ENCODE data around the gene RDH13.
A peak's percentile ranks its signal among the peaks of the same experiment; 100 is the strongest.
"Not testable (repeated sequence)": the region's sequence is repeated elsewhere in the genome, so short reads cannot be mapped to it uniquely, and the experiment has no call there.

The RDH13 gene

GRCh38 chr19:55042688-55043087, 20.3 kb downstream of the RDH13 start:
- no peak for DNase-seq

DNA sequence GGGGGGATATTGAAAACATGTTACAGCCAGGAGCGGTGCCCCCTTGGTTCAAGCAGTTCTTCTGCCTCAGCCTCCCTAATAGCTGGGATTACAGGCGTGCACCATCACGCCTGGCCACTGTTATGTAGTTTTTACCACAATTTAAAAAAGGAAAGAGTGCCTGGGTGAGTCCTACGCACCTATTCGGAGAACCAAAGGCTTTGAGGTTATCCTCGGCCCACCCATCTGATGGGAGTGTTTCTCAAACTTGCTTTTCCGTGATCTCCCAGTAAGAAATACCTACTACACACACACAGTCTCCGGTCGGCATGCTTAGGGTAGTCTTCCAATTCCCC, 20.6 kb downstream of the RDH13 start:
- DNase-seq, result no peak

DNA sequence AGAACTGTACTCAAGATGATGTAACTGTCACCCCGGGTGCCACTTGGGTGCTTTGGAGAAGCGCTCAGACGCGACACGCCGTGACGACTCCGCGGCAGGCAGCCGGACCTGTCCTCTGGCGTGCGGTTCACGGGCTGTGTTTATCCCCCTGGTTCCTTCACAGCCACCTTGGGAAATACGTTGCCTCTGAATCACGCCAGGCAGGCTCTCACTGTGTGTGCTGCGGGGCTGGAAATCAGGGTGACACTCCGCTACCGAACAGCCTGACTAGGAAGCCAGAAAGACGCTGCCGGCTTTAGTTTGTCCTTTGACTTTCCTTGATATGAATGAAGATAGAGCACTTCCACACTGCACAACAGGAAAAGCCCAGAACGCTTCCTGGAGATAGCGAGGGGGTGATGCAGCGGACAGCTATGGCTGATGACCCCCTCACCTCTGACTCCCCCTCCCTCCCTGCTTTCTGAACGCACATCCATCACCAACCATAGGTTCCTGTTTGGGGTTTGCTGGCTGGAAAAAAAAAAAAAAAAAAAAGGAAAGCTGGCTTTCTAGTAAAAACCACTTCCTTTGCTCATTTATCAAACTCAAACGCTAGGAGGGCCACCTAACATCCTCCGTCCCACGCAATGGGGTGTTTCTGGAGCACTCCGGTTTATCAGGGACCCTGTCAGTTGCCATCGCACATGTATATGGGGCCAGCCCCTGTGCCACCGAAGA, 21.2 kb downstream of the RDH13 start:
- peak; percentile 27 for DNase-seq

DNA sequence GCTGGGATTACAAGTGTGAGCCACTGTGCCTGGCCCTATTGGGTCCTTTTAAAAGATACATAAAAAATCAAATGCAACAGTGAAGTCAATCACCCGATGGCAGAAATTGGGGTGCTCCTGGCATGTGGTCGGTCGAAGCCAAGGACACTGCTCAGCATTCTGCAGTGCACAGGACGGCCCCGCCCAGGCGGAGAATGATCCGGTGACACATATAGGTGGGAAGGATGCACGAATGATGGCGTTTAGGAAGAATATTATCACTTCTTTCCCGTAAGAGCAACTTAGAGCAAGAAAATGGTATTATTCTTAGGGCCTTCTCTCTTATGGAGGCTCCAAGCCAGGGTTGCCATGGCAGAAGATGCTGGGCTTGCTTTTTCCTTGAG, 21.7 kb downstream of the RDH13 start:
- DNase-seq, result no peak

- not testable (repeated sequence) for DNase-seq
Measured at GRCh38 chr19:55040654-55041053, 22.3 kb downstream of the RDH13 start.

GRCh38 chr19:55037603-55038002, 25.3 kb downstream of the RDH13 start:
- DNase-seq, result not testable (repeated sequence)

- DNase-seq, result no peak
Measured at GRCh38 chr19:55036058-55036457, 26.9 kb downstream of the RDH13 start.

- no peak for DNase-seq
Measured at GRCh38 chr19:55034751-55035150, 28.2 kb downstream of the RDH13 start.

- DNase-seq, result not testable (repeated sequence)
Measured at GRCh38 chr19:55032976-55033643, 29.8 kb downstream of the RDH13 start.

GRCh38 chr19:55032170-55032800, 30.7 kb downstream of the RDH13 start:
- no peak for DNase-seq

- no peak for DNase-seq
Measured at GRCh38 chr19:55031178-55031577, 31.8 kb downstream of the RDH13 start.

GRCh38 chr19:55028757-55029156, 34.2 kb downstream of the RDH13 start:
- DNase-seq, result no peak

DNA sequence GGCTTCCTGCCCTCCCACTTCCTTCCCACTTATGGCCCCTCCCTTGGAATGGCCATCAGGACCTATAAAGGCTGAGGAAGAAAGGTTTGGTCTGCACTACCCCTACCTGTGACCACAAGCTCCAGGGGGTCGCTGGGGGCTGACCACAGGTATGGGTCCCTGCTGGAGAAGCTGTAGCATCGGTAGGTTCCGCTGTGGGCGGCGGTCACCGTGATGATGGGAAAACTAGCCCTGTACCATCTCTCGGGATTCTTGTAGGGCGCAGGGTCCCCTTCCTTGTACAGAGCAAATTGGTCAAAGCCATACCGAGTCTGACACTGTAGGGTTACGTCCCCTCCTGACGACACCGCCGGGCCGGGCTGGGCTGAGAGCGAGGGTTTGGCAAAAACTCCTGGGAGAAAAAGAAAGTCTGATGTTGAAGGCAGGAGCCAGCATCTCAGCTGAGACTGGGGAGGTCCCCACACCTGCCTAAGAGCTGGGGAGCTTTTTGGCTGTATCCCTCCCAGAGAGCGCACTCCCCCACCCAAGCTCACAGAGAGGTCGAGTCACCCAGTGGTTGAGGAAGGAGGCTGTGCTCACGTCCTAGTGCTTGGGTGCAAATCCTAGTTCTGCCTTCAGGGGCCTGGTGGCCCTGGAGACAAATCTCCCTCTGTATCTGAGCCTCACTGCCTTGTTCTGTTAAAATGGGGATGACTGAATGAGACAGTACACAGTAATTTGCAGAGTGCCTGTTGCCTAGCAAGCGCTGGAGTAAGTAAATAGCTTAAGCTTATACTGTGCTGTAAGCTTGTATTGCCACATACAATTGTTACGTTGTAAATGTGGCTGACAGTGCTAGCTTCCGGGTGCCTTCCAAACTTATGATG, 35.2 kb downstream of the RDH13 start:
- no peak for DNase-seq

- not testable (repeated sequence) for DNase-seq
Measured at GRCh38 chr19:55027140-55027471, 35.8 kb downstream of the RDH13 start.

DNA sequence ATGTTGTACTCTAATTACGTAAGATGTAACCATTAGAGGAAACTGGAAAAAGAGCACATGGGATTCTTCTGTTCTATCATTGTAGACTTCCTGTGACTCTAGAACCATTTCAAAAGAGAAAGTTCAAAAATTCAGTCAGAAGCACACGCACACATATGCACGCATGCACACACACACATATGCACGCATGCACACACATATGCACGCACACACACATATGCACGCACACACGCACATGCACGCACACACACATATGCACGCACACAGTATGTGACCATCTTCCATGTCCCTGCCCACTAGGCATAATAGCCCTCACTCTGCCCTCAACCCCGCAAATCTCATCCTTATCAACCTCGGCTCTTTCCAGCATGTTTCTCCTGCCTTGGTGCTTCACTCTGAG, 38.8 kb downstream of the RDH13 start:
- DNase-seq, result no peak

DNA sequence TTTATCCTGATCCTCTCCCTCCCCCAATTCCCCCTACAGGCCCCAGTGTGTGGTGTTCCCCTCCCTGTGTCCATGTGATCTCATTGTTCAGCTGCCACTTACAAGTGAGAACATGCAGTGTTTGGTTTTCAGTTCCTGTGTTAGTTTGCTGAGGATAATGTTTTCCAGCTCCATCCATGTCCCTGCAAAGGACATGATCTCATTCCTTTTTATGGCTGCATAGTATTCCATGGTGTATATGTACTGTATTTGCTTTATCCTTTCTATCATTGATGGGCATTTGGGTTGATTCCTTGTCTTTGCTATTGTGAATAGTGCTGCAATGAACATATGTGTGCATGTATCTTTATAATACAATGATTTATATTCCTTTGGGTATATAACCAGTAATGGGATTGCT, 42.6 kb downstream of the RDH13 start:
- DNase-seq, result not testable (repeated sequence)

DNA sequence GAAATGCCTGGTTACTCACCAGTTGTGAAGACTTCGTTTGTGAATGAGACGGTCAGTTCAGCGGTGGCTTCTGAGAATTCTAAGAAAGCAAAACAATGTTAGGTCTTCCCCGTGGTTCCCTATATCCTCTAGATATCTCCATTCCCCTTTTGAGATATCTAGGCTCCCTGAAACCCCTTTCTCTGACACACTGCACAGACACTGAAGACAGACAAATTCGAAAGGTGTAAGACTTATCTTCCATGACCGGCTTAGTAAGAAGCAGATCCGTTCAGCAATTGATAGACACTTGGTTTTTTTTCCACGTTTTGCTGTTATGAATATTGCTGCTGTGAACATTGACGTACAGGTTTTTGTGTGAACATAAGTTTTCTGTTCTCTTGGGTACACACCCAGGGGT, 44.3 kb downstream of the RDH13 start:
- DNase-seq, result no peak

- DNase-seq, result no peak
Measured at GRCh38 chr19:55018216-55018615, 44.7 kb downstream of the RDH13 start.

DNA sequence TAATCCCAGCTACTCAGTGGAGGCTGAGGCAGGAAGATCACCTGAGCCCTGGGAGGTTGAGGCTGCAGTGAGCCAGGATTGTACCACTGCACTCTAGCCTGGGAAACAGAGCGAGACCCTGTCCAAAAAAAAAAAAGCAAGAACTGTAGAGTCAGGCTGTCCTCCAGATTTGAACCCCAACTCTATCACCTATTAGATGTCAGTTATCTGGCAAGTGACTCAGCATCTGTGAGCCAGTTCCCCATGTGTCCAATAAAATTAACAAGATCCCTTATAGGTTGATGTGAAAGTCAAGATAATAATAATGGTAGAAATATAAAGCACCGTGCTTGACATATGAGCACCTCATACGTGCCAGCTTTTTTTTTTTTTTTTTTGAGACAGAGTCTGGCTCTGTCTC, 46.9 kb downstream of the RDH13 start:
- DNase-seq, result no peak

GRCh38 chr19:55015126-55015525, 47.8 kb downstream of the RDH13 start:
- DNase-seq, result no peak

DNA sequence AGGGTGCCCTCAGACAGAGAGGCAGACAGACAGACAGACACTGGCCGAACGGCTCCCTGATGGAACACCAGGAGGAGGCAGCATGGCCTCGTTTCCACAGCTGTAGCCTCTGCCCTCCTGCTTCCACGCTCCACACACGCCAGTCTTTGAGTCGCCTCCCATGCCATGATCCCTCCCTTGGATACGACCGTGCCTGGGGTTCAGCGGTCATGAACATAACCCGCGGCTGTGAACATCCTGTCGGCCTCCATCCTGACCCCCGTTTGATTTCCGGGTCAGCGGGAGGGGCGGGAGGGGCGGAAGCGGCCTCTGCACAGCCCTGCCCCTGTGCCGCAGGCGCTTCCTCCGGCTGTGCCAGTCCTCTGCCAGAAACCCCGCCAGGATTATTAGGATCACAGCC, 48.2 kb downstream of the RDH13 start:
- peak; percentile 22 for DNase-seq

DNA sequence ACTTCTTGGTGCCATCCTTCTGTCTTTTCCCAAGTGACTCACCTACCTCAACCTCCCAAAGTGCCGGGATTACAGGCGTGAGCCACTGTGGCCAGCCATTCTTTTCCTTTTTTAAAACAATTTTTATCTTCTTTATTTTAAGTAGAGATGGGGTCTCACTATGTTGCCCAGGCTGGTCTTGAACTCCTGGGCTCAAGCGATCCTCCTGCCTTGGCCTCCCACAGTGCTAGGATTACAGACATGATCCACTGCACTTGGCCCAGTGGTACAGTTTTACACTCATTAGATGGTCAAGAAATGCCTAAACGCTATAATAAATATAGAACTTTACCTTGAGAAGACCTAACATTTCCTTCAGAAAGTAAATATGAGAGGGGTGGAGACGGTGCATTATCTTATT, 49.4 kb downstream of the RDH13 start:
- DNase-seq, result no peak

DNA sequence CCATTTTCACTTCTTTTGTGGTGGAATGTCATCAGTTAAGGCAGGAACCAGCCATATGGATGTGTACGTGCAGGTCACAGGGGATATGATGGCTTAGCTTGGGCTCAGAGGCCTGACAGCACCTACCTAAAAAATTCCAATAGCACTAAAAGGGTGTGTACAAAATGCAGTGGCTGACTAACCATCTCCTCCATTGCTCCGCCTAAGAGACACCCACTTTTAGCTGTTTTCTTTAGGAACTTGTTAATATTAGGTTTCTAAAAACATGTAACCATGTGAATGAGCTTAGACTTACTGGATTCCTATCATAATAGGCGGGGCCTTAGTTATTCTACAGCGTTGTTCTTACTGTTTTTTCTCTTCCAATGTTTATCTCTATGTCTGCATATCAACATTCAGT, 50.6 kb downstream of the RDH13 start:
- no peak for DNase-seq

GRCh38 chr19:55010561-55010960, 52.4 kb downstream of the RDH13 start:
- DNase-seq, result not testable (repeated sequence)

All from CD4-positive, alpha-beta T cell treated with Interleukin-21 for 1 hour (primary cell).